Measurements from ENCODE around the gene LRRC26. TPM values are rescaled to one million over a fixed set of nuclear protein-coding genes. Genes with fewer than 3 reads are reported as not detected.

LRRC26 gene, protein sequence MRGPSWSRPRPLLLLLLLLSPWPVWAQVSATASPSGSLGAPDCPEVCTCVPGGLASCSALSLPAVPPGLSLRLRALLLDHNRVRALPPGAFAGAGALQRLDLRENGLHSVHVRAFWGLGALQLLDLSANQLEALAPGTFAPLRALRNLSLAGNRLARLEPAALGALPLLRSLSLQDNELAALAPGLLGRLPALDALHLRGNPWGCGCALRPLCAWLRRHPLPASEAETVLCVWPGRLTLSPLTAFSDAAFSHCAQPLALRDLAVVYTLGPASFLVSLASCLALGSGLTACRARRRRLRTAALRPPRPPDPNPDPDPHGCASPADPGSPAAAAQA
- 0.43 TPM for total RNA-seq

DNA sequence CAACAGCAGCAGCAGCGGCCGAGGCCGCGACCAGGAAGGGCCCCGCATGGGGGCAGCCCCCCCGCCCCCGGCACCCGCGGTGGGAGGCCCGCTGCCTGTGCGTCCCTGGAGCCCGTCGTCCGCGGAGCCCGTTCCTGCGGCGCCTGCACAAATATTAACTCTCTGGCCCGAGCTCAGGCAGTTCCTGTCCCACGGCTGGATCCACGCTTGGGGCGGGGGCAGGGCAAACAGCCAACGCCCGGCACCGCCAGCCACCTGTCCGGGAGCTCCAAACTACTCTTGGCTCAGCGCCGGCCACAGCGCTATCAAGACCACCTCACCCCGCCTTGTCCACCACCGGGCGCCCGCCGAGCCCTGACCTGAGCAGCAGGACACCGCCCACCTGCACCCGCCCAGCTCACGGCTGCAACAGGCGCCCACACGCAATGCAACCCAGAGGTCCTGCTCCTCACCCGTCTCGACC lies at the start of gene LRRC26:
Gene LRRC26, minus strand, starts transcription at position 156 of the 463 bp plus-strand sequence. Its CDS starts 108 bp downstream, at position 48.
- no peak for DNase-seq (ENCODE audit: low spot score)

DNA sequence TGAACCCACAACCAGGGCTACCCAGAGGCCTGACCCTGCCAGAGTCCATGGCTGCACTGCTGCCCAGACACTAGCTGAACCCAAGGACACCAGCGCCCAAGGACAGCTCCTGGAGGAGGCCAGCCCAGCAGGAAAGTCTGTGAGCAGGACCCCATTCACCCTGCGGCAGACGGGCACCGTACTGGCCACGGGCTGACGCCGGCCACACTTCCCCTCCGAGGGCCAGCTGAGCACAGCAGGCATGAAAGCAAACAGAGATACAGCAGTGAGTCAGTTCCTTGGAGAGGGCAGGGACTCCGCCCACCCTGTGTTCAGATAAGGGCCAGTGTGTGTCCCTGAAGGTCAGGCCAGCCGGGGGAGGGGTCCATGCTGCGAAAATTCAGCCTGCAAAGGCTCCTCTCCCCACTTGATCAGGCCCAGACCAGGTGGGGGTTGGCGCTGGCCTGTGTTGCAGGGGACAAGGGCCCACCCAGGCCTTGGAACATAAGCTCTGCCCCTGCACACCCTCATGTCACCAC lies 49.0 kb upstream of the LRRC26 start:
- peak; percentile 52 for DNase-seq (ENCODE audit: low spot score)

DNA sequence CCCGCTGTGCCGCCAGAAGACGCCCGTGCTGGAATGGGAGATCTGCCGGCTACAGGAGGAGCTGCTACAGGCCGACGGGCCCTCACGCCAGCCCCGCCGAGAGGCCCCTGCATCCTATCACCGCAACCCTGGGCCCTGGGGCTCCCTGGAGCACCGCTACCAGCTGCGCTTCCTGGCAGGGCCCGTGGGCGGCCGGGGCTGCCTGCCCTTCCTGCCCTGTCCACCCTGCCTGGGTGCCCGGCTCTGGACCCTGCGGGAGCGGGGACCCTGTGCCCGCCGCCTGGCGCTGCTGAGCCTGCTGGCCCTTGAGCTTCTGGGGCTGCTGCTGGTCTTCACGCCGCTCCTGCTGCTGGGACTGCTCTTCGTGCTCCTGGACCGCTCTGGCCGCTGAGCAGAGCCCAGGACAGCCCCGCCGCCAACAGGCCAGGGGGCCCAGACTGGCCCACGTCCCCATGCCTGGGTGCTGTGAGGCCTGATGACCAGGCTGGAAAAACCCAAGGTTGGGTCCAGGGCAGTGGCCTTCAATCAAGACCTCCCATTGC lies 48.4 kb upstream of the LRRC26 start:
- DNase-seq (ENCODE audit: low spot score): no peak

DNA sequence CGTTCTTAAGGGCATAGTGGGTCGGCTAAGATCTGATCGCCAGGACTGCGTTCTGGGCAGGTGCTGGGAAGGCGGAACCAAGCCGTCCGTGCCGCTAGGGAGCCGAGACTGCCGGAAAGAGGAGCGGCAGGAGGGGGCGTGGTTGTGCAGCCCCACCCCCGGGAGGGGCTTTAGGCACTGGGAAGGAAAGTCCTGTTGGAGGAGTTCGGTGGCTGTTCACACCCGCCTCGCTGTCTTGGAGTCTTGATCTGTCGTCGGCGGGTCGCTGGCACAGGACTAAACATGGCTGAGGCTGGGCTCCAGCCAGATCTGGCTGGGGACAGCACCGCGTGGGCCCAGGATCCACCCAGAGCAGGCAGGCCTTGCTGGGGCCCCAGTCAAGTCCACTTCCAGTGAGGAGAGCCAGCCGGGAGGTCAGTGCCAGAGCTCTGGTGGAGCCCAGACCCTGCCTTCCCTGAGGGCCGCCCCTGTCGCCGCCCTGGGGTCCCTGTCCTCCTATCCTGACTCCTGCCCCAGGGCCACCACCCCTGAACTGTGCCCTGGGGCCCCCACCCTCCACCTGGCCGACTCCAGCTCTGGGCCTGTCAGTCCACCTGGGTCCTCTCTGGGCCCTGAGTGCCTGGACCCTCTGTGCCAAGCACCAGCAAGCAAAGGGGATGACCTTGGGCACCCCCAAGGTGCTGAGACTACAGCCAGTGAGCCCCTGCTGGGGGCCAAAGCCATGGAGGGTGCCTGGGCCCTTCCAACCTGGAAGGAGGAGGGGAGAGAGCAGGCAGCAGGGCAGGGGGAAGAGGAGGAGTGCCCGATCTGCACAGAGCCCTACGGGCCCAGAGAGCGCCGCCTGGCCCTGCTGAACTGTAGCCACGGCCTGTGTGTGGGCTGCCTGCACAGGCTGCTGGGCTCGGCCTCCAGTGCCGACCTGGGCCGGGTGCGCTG lies 47.7 kb upstream of the LRRC26 start:
- peak; percentile 82 for DNase-seq (ENCODE audit: low spot score)

DNA sequence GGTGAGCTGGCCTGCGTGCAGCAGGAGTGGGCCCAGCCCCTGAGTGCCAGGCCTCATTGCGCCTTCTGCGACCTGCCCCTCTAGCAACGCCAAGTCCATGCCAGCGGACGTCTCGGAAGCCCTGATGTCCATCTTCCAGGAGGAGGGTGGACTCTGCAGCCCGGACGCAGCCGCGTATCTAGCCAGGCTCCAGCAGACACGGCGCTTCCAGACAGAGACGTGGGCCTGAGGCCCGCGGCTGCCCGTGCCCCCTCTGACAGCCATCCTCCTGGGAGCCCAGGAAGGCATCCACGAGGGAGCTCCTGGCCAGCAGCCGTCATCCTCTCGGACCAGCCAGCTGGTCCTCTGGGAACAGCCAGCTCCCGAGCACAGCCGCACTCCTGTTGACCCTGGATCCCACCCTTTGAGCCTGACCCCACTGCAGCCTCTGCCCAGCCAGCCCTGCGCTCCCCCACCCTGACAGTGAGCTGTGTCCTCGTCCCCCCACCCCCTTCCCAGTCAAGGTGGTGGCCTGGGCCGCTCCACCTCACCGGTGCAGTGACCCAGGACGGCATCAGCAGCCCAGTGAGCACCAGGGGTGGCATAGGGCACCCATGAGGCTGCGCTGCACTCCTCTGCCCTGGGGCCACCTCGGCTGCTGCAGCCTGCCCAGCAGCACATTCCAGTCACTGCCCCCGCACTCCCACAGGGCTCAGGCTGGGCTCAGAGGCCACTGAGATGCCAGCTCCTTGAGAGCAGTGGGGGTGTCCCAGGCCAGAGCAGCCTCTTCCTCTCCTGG lies 46.5 kb upstream of the LRRC26 start:
- no peak for DNase-seq (ENCODE audit: low spot score)

DNA sequence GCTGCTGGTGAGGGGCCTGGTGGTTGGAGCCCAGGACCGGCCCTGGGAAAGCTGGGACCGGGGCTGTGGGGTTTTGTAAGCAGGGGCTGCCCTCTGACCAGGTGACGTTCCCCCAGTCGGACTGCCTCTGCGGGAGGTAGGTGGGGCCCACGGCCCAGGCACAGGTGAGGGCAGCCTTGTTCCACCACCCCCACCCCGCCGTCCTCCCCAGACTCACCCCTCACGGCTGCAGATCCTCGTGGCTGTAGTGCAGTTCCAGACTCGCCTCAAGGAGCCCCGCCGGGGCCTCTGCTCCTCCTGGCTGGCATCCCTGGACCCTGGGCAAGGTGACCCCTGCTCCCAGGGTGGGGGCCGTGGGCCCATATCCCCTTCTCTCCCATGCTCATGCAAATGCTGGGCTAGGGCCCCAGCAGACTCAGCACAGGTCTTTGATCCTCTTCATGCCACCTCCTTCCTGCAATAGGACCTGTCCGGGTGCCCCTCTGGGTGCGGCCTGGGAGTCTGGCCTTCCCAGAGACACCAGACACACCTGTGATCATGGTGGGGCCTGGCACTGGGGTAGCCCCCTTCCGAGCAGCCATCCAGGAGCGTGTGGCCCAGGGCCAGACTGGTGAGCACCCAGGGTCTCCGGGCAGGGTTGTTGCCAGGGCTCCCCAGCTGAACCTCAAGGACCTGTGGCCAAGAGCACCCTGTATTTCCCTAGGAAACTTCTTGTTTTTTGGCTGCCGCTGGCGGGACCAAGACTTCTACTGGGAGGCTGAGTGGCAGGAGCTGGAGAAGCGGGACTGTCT lies 45.5 kb upstream of the LRRC26 start:
- no peak for DNase-seq (ENCODE audit: low spot score)

DNA sequence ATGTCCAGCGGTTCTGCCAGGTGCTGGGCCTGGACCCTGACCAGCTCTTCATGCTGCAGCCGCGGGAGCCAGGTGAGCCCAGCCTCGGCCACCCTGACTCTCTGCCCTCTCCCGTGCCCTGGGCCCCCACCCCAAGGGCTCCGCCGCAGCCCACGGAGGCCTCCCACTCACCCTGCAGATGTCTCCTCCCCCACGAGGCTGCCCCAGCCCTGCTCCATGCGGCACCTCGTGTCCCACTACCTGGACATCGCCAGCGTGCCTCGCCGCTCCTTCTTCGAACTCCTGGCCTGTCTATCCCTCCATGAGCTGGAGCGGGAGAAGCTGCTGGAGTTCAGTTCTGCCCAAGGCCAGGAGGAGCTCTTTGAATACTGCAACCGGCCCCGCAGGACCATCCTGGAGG lies 44.8 kb upstream of the LRRC26 start:
- no peak for DNase-seq (ENCODE audit: low spot score)

DNA sequence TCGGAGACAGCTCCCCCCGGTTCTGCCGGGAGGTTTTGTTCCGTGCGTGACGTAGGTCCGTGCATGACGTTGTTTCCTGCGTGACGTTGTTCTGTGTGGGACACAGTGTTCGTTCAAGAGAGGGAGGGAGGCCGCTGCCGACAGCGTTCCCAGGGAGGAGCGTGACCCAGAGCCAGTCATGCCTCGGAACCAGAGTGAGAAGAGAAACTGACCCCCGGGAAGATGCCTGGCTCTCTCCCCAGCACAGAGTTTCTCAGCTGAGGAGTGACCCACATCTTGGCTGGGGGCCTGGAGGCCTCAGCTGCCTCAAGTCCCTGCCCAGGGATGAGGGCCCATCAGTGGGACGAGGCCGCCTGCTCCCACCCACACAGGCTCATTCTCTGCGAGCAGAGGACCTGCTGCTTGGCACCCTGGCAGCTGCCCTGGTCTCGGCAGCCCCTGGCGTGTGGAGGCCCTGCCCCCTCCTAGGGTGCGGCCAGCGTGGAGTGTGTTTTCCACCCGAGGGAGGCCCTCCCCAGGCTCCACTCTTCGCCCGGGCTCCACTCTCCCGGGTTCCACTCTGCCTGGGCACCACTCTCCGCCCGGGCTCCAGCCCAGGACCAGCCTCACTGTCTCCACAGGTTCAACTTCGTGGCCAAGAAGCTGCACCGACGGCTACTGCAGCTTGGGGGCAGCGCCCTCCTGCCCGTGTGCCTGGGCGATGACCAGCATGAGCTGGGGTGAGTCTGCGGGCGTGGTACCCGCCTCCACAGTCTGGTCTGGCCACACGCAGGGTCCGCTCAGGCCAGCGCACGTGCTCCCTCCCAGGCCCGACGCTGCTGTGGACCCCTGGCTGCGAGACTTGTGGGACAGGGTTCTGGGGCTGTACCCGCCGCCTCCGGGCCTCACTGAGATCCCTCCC lies 43.6 kb upstream of the LRRC26 start:
- DNase-seq (ENCODE audit: low spot score): no peak

DNA sequence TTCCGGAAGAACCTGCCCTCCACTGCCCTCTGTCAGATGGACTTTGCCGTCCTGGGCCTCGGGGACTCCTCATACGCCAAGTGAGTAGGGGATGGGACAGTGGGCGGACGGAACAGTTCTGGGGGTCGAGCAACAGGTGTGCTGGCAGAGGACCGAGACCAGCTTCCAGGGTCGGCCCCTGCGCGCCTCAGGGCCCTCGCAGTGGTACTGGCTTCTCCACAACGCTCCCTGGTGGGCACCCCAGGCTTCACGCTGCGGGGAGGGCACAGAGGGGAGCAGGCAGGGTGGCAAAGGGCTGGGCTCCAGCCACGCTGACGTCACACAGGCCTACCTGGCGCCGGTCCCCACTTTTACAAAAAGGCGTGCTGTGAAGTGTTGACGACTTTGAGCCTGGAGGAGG lies 42.7 kb upstream of the LRRC26 start:
- no peak for DNase-seq (ENCODE audit: low spot score)

DNA sequence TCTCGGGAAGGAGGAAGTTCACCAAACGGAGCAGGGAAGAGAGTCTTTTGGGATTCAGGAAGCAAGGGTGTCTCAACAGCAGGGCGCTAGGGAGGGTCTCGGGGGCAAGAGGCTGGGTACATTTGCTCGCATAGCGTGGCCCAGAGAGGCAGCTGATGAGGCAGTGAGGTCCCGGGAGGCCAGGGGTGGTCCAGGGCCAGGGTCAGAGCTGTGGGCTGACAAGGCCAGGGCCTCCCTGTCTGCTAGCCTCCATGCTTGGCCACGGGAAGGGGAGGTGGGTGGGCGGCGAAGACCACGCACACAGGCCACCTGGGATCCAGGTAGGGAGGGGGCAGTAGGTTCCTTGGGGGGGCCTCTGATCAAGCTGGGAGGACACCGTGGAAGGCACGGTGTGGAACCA lies 41.7 kb upstream of the LRRC26 start:
- DNase-seq (ENCODE audit: low spot score): no peak

DNA sequence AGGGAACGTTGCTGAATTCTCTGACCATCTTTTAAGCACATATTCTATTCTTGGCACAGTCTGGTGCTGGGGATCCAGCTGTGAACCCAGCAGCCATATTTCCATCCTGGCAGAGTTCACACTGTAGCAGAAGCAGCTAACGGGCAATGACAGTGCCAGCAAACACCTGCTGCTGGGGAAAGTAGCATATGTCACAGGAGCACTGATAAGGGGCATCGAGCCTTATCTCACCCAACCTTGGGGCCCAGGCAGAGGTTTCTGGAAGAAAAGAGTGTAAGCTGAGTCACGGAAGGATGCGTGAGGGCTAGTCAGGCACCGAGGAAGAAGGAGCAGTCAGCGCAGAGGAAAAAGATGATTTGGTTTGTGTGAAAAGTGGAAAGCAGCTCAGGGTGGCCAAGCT lies 36.8 kb upstream of the LRRC26 start:
- DNase-seq (ENCODE audit: low spot score): no peak

DNA sequence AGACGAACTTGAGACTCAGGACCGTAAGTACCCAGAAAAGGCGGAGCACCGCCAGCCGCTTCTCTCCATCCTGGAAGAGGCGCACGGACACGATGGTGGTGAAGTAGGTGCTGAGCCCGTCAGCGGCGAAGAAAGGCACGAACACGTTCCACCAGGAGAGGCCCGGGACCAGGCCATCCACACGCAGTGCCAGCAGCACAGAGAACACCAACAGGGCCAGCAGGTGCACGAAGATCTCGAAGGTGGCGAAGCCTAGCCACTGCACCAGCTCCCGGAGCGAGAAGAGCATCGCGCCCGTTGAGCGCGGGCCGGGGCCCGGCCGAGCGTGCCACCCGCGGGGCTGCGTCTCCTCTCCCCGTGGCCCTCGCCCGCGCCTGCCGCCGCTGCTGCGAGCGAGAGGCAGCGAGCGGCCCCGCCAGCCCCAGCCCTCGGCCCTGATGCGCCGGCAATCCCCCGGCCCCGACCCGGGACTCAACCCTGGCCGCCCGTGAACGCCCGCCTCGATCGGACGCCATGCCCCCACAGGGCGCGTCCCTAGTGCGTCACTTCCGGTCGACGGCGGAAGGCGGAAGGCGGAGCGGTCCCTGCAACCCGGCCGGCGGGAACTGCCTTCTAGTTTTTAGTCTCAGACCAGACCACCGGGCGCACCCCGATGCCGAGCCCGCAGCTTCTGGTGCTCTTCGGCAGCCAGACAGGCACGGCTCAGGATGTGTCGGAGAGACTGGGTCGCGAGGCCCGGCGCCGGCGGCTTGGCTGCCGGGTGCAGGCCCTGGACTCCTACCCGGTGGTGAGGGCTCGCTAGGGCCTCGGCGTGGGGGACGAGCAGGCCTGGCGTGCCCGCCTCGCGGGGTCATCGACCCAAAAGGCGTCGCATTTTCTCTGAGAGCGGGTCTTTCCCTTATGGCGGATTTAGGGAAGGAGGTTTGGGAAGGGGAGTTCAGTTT lies 35.5 kb upstream of the LRRC26 start, which contains the start of the genes NDOR1 and TMEM203:
Gene NDOR1, plus strand, starts transcription at position 575 of the 944 bp plus-strand sequence. Its CDS starts 78 bp downstream, at position 653.
Gene TMEM203, minus strand, starts transcription at position 523 of the 944 bp plus-strand sequence. Its CDS starts 234 bp downstream, at position 289.
- peak; percentile 92 for DNase-seq (ENCODE audit: low spot score)

DNA sequence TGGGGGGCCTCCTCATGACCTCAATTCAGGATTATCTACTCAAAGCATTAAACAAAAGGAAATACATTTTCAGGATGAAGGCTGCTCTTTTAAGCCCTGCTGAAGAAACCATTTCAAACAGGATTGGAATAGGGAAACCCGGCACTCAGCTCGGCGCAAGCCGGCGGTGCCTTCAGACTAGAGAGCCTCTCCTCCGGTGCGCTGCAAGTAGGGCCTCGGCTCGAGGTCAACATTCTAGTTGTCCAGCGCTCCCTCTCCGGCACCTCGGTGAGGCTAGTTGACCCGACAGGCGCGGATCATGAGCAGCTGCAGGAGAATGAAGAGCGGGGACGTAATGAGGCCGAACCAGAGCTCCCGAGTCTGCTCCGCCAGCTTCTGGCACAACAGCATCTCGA lies 34.9 kb upstream of the LRRC26 start:
- DNase-seq (ENCODE audit: low spot score): no peak

DNA sequence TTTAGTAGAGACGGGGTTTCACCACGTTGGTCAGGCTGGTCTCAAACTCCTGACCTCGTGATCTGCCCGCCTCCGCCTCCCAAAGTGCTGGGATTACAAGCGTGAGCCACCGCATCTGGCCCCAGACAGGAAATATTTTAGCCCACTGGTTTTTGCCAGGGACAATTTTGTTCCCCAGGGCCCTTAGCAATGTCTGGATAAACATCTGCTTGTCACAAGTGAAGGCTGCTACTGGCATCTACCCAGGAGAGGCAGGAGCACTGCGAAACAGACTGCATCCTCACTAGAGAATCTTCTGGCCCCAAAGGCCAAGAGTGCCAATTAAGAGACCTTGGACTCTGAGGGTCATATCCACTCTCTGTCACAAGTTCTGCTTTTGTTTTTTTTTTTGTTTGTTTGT lies 33.1 kb upstream of the LRRC26 start:
- DNase-seq (ENCODE audit: low spot score): no peak

DNA sequence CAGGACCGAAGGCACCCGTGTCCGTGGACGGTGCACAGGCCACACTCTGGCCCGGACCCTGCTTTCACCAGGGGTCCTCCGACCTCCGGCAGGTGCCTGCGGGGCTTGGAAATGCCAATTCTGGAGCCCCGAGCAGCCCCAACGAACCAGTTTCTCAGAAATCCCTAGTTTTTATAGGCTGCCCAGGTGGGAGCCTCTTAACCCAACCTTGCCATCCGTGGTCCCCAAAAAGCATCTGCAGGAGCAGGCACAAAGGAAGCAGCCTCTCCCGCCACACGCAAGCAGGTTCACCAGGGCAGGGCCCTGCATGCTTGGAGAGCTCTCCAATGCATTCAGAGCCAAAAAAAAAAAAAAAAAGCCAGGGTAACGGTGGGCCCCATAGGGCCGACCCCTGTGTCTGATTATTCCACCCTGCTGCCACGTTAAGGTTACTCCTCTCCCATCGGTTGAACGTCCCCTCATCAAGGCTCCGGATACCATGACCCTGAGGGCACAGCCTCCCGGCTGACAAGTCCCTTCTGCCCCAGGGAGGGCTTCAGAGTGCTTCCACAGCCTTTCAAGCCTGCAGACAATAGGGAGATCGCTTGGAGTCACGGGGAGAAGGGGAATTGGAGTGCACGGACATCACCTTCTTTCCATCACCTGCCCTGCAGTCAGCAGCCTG lies 31.5 kb upstream of the LRRC26 start:
- no peak for DNase-seq (ENCODE audit: low spot score)

DNA sequence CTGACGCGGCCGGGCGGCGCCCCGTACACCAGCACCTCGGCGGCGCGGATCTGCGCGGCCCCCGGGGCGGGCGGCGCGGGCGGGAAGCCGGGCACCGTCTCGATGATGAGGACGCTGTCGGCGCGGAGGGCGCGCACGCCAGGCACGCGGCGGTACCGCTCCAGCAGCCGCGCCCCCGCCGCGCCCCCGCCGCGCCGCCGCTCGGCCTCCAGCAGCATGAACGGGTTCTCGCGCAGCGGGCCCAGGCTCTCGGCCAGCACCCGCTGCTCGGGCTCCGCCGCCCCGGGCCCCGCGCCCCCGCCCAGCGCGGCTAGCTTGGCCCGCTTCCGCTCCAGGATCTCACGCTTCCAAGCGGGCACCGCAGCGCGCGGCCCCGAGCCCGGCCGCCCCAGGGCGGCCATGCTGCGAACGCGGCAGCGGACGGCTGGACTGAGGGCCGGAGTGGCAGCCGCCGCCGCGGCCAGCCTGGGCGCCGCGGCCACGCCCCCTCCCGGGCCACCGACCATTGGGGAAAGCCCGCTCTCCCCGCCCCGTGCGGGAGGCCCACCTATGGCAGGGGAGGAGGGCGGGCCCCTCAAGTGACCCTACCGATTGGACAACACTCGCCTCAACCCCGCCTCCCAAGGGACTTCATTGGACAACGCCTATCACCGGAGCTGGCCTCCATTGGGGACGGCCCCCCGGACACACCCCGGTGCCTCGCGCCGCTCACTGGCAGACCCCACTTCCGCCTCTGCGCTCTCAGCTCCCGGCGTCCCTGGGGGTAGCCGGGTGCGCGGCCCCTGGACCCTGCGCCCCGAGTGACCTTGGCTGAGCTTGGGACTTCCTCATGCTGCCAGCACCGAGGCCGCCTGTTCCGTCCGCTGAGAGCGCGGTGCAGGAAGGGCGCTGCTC lies 30.7 kb upstream of the LRRC26 start, which contains the start of gene TPRN:
Gene TPRN, minus strand, starts transcription at position 431 of the 894 bp plus-strand sequence. Its CDS starts 30 bp downstream, at position 401.
- peak; percentile 100 for DNase-seq (ENCODE audit: low spot score)
